RPMI8226 (cell line): ENCODE measurements around the gene SLC2A4.

Experiments used
- DNase-seq: peaks from one replicate; pipeline ENCODE4 v3.0.0-alpha.2; 2015

The SLC2A4 gene

DNA sequence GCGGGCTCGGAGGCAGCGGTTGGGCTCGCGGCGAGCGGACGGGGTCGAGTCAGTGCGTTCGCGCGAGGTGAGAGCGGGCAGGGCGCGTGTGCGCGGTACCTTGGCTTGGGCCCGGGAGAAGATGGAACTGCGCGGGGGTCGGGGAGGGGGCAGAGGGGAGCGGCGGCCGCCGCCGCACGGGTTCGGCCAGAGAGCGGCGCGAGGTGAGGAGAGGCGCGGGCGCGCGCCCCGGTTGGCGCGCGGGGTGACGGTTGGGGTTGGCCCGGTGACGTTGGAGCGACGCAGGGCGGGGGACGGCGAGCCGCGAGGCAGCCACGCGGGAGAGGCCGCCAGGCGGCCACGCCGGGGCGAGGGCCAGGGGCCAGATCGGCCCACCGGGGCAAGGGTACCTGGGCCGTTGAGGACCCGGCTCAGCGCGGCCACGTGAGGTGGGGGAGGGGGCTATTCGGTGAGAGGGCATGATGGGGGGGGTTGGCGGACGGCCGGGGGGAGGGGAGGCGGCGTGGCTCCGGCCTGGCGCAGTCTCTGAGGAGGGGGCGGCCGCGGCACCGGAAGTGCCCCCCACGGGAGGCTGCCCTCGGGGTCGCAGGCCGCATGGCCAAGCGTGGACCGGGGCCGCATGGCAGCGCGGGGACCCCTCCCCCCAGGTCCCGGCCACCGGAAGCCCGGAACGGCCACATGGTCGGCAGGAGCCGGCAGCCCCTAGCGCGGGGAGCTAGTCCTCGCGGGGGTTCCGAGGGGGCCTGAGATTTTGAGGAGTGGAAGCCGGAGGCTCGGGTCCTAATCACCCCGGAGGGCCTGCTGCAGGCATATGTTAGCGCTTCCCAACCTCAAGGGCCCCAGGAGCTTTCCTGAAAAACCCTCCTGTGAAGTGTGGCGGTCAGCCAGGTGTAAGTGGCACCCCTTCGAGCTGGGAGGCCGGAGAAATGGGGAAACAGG, 26.4 kb downstream of the SLC2A4 start:
- peak; percentile 46 for DNase-seq

DNA sequence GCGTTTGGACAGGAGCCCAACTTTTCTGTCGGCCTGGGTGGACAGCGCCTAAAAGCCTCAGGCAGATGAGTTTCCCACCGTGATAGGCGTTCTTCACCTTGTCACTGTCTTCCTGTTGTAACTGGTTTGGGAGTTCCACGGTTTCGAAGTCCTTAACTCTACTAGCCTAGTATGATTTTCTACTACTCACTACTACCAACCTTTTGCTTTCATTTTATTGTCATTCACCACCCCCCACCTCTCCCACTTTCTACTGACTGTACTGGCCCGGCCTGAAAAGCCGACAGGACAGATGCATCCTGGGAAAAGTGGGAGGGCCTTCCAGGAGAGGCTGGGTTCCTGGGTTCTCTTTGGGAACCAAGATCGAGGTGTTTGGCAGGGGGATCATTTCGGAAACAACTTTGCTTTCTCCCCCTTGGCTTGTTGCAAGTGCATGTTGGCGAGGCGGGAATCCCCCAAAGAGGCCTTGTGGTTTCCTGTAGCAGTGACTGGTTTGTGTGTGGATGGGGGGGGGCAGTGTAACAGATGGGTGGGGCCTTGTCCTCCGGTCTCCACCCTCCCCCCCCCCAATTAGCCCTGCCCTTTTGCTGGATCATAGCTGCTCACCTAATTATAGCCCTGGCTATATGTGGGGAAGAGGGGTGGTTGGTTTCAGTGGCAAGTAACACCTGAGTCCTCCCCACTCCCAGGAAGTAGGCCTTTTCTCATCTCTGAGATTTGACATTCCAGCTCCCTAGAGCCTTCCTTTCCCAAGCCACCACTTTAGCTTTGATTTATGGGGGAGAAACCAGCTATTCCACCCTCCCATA, 27.3 kb downstream of the SLC2A4 start:
- peak; percentile 77 for DNase-seq

DNA sequence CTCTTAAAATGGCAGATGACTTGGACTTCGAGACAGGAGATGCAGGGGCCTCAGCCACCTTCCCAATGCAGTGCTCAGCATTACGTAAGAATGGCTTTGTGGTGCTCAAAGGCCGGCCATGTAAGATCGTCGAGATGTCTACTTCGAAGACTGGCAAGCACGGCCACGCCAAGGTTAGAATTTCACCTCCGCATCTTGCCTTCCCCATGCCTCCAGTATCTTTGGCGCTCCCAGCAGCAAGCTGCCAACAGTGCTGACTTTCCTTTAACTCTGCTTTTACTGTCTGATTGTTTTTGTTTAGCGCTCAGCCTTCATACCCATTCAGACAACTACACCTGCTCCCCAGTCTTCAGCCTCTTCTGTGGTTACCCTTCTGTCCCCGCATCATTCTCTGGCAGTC, 28.1 kb downstream of the SLC2A4 start:
- DNase-seq: no peak

DNA sequence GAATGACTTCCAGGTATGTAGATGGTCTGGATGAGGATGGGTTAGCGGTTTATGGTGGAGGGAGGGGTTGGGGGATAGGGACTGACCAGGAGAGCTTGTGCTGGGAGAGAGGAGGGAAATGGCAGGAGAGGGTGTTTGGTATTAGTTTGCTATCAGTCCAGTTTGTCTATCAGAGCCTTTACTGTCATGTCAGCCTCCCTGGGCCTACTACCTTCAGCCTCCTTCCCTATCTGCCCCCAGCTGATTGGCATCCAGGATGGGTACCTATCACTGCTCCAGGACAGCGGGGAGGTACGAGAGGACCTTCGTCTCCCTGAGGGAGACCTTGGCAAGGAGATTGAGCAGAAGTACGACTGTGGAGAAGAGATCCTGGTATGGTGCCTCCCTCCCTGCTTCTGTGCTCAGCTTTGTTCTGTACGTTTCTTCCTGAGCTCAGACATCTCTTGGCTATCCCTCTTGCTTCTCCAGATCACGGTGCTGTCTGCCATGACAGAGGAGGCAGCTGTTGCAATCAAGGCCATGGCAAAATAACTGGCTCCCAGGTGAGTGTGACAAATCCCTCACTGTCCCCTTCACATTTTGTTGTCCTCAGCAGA, 29.7 kb downstream of the SLC2A4 start:
- no peak for DNase-seq

DNA sequence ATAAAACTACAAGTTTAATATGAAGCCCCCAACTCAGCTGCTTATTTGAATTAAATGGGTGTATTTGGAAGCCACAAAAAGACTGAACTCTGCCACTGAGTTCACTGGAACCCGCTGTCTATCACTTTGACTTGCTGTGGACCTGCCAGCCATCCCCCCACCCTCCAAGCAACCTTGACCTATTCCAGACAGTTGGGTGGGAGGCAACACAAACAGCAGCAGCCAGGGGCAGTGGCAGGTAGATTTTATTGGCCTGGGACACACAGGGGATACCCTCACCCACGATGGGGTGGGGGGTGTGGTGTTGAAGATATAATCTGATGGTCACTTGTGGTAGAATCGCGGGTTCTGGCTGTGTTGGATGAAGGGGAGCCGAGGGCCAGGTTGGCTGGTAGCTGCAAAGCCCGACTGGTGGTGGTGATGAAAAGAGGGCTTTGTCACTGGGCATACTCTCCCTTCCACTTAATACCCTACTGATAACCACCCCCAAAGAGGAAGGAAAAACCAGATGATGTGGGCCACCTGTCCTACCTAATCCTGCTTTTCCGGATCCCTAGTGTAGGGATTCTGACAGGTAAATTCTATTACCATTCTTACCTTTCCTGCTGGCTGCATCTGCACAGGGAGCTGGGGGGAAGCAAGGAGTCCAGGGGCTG, 31.0 kb downstream of the SLC2A4 start:
- no peak for DNase-seq

DNA sequence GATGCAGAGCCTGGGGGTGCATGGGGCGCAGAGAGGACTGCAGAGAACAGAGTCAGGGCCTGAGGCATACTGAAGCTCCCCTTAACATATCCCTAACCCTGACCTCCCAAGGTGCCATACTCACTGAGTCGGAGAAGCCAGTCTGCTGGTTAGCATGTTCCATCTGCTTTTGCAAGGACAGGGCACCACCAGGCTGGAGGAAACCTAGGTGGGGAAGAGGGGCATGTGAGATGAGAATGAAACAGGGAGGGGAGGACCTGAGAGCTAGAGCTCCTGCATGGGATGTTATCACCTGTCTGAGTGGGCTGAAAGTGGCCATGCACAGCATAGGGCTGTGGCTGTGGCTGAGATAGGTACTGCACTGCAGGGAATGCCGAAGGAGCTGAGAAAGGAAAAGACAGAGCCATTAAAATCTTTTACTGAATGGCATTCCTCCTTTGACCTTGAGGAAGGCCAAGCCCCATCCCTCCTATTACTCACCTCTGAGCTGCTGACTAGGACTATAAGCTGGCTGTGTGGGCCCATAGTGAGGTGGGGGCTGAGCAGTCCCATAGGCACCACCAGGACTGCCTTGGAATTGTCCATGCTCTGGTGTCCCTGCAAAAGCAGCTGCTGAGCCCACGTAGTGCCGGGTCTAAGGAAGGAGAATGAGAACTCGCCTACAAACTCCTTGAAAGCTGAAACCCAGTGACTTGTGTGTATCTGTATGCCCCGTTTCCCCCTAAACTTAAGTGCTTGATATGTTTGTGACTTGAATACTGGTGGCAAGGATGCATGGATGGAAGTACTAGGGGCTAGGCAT, 31.8 kb downstream of the SLC2A4 start:
- peak; percentile 32 for DNase-seq

DNA sequence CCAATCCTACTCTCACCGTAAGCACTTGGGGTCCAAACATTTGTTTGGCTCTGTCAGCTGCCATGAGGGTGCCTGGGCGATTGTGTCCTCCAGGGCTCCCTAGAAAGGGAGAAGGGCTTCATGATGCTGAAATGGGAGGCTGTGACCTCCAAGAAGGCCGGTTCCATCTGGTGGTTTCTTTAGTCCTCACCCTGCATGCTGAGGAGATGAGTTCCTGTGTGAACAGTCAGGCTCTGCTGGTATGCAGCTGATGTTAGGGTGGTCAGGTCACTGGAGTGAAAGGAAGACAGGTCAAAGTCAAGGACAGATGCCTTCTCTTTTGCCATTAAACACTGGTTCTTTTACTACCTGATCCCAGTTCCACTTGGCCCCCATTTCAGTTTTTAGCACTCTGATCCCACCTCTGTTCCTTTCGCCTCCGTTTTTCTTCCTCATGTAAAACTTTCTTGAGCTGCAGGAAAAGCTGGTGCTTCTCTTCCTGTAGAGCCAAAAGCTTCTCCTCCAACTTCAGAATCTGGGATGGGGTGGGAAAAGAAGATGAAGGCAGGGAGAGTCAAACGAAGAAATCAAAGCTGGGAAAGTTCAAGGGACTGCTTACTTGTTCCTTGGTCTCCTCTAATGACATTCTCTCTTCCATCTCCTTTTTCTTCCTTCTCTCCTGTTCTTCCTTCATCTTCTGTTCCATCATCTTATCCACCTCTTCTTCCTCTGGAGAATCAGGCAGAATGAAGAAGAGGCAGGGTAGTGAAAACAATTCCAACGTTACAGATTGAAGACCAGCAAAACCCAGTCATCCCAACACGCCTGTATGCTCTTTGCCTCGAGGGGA, 32.6 kb downstream of the SLC2A4 start:
- DNase-seq: peak; percentile 28

DNA sequence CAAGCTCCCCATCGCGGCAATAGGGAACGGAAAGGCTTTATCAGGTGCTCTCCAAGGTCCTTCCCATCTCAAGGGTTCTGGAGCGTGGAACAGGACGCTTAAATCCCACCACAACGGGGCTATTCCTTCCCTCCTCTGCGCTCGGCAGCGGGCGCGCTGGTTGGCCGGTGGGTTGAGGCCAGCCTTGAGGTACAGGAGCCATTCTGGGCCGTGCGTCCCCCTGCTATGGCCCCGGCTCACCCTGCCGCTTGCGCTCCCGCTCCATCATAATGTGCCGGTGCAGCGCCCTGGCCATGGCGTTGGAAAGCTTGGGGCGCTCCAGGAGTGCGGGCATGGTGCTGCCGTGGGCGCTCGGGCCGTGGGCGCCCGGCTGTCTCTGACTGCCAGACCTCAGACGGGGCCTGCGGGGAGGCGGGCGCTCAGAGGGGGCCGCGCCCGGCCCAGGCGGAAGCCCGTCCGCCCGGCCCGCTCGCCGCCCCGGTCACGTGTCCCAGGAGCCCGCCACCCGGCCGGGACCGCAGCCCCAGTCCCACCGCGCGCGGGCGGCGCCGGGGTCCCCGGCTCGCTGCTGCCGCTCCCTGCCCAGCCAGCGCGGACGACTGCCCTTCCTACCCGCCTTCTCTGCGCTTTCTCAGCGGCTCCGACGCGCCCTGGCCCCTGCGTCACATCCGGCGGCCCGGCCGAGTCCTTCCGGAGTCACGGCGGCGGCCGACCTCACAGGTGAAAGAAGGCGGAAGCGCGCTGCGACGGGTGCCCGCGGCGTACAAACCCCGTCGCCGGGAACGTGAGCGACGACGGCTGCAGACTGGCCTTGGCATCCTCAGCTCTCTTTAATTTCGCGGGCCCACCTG, 33.4 kb downstream of the SLC2A4 start, which contains the start of gene GPS2:
GPS2 (minus strand) TSS at position 642 of the 851 bp plus-strand sequence; CDS start at position 334, 308 bp downstream.
- peak; percentile 90 for DNase-seq

DNA sequence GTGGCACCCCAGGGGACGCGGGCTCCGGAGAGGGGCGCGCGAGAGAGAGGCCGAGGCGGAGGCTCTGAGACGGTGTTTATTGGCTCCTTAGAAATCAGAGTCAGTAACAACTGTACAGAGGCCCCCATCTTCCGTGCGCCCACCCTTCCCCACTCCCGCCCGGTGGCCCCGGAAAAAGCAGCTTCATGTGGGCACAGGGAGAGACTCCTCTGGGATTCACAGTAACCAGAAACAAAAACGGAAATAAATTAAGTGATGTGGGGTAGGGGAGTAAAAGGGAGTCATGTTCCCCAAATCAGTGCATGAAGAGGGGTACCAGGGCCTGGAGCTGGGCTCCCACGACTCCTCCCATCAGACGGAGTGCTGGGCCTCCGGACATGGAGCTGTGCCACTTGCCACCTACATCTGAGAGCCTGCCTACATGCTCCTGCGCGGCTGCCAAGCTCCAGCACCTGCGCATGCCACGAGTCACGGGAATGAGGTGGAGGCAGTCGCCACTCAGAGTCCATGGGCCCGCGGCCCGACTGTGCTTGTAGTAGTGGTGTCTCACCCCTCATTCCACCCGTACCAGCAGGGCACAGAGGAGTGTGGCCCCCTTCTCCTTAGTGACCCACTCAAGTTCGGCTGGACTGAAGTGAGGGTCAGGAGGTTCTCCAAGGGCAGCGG, 34.2 kb downstream of the SLC2A4 start:
- no peak for DNase-seq

DNA sequence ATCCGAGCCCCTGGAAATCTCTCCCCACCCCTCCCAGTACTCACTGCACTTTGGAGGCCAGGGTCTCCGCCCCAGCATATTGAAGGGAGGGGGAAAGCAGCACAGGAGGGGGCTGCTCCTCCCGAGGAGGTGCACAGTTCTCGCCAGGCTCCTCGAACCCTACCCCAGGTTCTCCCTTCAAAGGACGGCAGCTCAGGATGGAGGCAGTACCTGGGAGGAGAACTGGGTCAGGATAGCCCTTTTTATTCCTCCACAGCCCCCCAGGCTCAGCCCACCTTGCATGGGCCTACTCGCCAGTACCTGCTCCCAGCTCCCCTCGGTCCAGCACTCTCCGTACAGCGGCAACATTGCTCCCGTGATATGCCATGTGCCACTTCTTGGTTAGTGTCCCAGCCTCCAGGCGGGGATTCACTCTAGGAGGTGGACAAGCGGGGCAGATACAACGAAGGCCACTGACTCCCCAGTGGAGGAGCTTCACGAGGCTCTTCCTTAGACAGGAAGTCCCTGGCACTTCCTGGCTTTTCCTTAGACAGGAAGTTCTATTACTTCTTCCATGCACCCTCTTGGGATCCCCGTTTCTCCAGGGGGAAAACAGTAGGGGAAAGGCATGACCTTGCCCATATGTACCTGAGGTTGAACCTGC, 35.8 kb downstream of the SLC2A4 start:
- DNase-seq: no peak

DNA sequence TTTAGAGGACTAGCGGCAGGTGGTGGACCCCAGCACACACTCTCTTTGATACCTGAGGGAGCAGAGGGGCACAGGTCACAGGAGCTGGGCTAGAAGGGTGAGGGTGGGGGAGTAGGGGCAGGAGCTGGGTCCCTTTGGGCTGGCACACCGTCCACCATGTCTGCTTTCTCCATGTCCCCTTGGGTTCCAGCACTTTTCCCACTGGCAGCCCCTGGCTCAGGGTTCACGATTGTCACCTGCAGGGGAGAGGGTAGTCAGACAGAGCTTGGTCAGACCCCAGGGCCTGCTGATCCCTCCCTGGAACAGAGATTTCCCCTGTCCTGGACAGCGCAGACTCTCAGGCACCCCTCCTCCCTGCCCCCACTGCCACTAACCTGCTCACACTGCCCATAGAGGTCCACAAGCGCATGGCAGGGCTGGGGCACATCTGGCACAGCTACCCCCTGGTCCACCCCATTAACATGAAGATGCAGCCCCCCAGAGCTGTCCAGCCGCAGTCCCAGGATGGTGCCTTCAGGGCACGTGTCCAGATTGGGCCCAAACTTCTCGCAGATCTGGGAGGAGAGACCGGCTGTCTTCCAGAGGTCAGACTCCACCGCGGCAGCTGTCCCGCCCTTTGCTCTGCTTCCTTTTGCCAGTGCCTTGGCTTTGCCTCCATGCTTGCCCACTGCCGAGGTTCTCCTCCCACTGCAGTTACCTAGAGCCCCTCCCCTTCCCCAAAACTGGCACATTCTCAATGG, 36.8 kb downstream of the SLC2A4 start:
- DNase-seq: no peak

DNA sequence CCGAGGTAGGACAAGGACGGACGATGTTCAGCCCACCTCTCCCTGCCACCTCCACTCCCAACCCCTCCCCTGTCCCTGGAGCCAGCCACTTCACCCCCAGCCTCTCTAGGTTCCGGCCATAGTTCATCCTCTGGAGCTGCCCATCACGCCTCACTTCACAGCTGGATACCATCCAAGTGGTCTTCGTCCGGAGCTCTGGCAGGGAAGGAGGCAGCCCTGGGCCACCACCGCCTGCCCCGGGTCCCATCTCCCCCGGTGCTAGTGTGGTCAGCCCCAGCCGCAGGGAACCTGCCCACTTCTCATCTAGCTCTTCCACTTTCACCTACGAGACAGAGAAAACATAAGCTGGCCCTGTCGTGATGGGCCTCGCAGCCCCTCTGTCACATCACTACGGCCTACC, 39.9 kb downstream of the SLC2A4 start:
- DNase-seq: no peak

DNA sequence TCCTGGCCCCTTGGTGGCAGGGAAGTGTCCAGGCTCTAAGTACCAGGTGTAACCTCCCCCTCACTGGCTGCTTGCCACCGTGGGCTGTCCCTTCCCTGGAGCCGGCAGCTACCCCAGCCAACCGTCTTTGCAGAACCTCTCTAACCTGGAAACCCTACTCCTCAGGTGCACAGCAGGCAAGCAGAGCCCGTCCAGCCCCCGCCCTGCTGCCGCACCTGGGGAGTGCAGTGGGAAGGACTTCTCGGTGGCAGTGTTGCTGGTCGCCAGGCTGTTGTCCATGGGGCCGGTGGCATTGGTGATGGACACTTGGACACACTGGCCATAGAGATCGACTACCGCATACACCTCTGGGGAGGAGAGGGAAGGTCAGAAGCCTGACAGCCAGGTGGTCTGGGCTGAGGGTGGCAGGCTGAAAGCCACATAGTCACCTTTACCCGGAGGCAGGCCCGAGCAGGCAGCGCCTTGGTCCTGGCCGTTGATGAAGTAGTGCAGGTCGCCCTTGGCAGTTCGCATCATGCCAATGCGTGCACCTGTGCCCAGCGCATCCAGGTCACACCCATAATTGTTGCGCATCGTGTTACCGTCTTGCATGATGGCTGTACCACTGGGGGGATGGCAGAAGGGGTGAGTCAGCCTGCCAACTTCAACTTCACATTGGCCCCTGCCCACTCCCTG, 41.1 kb downstream of the SLC2A4 start:
- no peak for DNase-seq

DNA sequence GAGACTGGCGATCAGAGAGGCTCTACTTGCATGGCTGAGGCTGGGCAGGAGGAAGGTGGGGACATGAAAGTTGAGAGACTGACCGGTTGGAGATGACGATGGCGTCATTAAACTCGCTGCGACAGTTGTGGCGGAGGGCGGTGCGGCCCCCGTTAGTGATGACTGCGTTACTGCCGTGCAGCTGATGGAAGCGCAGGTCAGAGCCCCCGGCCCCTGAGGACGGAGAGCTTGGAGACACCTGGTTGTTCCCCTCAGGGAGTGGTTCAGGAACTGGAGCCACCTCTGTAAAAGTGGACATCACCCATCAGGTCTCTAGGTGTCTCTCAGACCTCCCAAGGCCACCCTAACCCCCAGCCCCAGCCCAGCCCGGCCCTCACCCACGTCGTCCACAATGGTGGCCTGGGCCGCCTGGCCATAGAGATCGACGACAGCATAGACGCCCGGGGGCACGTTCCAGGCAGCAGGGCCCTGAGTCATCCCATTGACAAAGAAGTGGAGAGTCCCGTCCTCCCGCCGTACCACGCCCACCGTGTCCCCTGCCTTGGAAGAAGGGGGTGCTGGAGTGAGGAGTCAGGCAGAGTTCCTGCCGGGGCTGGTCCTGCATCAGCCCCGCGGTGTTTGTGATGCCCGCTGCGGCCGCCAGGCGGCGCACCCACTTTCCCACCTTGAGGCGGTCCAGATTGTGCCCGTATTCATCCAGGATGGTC, 42.4 kb downstream of the SLC2A4 start:
- DNase-seq: no peak

DNA sequence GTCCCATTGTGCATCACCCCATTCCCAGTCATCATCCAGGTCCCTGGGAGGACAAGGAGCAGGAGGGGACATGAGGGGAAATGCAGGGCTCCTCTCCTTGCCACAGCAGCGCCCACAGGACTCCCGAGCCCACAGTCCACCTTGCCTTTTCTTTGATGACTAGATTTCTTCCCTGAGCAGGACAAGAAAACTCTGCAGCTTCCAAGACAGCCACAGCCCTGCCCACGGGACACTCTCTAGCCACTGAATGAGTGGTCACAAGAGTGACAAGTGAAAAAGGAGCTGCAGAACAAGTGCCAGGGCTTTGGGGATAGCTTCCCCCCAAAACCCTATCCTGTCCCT, 42.9 kb downstream of the SLC2A4 start:
- no peak for DNase-seq

DNA sequence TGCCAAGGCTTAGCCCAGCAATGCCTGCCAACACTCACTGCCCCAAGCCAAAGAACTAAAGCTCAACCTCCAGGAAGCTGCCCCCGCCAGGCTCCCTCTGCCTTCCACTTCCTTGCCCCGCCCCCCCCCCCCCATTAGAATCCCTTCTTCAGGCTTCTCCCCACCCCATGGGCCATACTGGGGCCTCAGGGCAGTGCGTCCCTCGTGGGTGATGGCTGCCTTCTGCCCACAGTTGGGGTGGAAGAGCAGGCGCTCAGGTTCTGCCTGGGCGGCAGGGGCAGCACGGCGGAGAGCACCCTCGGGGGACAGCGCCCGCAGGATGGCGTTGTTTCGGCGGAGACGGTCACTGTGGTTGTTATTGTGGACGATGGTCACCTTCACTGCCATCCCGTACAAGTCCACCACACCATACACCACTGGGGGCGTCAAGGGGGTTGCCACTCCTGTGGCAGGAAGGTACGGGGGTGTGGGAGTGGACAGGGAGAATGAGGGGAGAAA, 43.6 kb downstream of the SLC2A4 start:
- DNase-seq: no peak

DNA sequence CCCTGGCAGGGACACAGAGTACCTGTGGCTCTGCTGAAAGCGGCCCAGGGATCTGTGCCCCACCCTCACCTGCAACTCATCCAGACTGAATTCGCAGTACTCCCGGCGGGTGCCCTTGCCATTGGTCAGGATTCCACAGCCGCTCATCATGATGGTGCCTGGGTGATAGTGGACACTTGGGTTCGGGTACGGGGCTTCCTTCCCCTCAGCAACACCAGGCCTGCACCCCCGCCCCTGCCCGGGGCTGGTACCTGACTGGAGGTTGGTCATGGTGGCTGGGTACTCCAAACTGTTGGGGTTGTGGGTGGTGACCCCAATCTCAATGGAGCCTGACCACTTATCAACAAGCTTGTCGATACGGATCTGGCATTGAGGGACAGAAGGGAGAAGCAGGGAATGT, 44.7 kb downstream of the SLC2A4 start:
- no peak for DNase-seq
